Gastrocnemius medialis (tissue), 4 donors: ENCODE results near the gene INTS7. TPM values are rescaled to one million over a fixed set of nuclear protein-coding genes. Genes with fewer than 3 reads are reported as not detected.

Experiments
- ATAC-seq, 2 donors: fragments of 150-250 bp; one replicate each; pipeline ENCODE4 v1.9.1; 2016
- DNase-seq, 2 donors: peaks; one replicate each; pipeline ENCODE4 v3.0.0-alpha.2; 2019
- H3K27ac ChIP-seq, 4 donors: fragments of 200-600 bp; sonication (generic); 1 replicate in 1 of 4; 2 replicates in 3 of 4; pipeline ENCODE4 v1.5.1; 2016 to 2018; ENCODE audit warnings: mild to moderate bottlenecking in 2 of 4, moderate library complexity in 1 of 4
- H3K27me3 ChIP-seq, 3 donors: fragments of 200-600 bp; sonication (generic) in 2 of 3; 1 replicate in 1 of 3; 2 replicates in 2 of 3; pipeline versions ENCODE4 v1.5.1 to v1.6.0; 2016 to 2019; ENCODE audit warnings: mild to moderate bottlenecking in 1 of 3, moderate library complexity in 1 of 3
- H3K36me3 ChIP-seq, 2 donors: fragments of 200-600 bp; sonication (generic) in 1 of 2; one replicate each; pipeline ENCODE4 v1.5.1; 2017 to 2018
- H3K4me1 ChIP-seq, 2 donors: fragments of 200-600 bp; sonication (generic) in 1 of 2; one replicate each; pipeline ENCODE4 v1.5.1; 2016 to 2017; ENCODE audit warnings: mild to moderate bottlenecking in 2 of 2
- H3K4me3 ChIP-seq, 4 donors: fragments of 200-600 bp; sonication (generic) in 3 of 4; 1 replicate in 1 of 4; 2 replicates in 3 of 4; pipeline ENCODE4 v1.5.1; 2016 to 2019; ENCODE audit warnings: mild to moderate bottlenecking in 2 of 4
- H3K9me3 ChIP-seq, 3 donors: fragments of 200-600 bp; sonication (generic) in 2 of 3; 1 replicate in 1 of 3; 2 replicates in 2 of 3; pipeline ENCODE4 v1.5.1; 2016 to 2019
- CTCF ChIP-seq, 5 experiments: fragments of 450-650 bp in 3 of 5; fragments of 200-600 bp in 2 of 5; sonication (generic) in 2 of 5; IDR thresholded peaks in 4 of 5; conservative IDR thresholded peaks in 1 of 5; 1 replicate in 4 of 5; 2 replicates in 1 of 5; pipeline ENCODE4 v1.5.1; 2016 to 2019; ENCODE audit warnings: antibody characterized with exemption in 5 of 5, mild to moderate bottlenecking in 3 of 5, moderate library complexity in 3 of 5
- POLR2A ChIP-seq, 2 donors: fragments of 450-650 bp; IDR thresholded peaks; one replicate each; pipeline ENCODE4 v1.6.1; 2017; ENCODE audit warnings: antibody characterized with exemption in 2 of 2, mild to moderate bottlenecking in 2 of 2, moderate library complexity in 2 of 2
- in situ Hi-C, 4 donors: fragments of 200-750 bp; cut with MboI; loops; one replicate each; pipeline versions ENCODE4 v1.15.0 to v1.8.0; 2017; ENCODE audit warnings: low sequenced_read_pairs in 4 of 4
- intact Hi-C: fragments of 100-400 bp; cut with DNase I; formaldehyde crosslinking; loops from one replicate; pipeline ENCODE4 v1.15.1; 2023; ENCODE audit warnings: low total_unique reads
- total RNA-seq, 4 donors: library from RNA; depleted of rRNA; stranded (reverse); fragments of >200 nt; gene quantifications; one replicate each; pipeline versions ENCODE4 v1.1.0 to v1.2.3, GENCODE V29; 2016

Gene INTS7
- total RNA-seq, 4 donors from 2014 or later: 4.0 to 8.0 (median 6.6) TPM

GRCh38 chr1:212010004-212010403 lies 25.4 kb downstream of the INTS7 start:
- TF ChIP-seq CTCF (IDR thresholded peaks at IDR 0.05 in 4 of 5, conservative IDR thresholded peaks at IDR 0.05 in 1 of 5) (no peak), POLR2A (IDR thresholded peaks at IDR 0.05) (no peak)
- DNase-seq (no peak), ATAC-seq (no peak)
- intact Hi-C loops (loop anchor here (5.0 kb wide), 1 partner anchor 328 kb away; no protein-coding TSS in a partner anchor), in situ Hi-C loops (loop anchor here in 1 of 4 donors (25.0 kb wide), 1 partner anchor 323 kb away; the partner anchor contains the start of gene NEK2)
- Histone ChIP-seq H3K9me3 (no peaks in the 10 kb centered on the region), H3K27ac (no peak overlapping the region), H3K27me3 (no peaks in the 10 kb centered on the region), H3K36me3 (peaks cover 0 to 14% of the 10 kb centered on the region in 2 donors), H3K4me1 (no peaks in the 10 kb centered on the region), H3K4me3 (no peak overlapping the region)

GRCh38 chr1:212009561-212009960 lies 25.8 kb downstream of the INTS7 start:
- DNase-seq (no peak), ATAC-seq (no peak)
- Histone ChIP-seq H3K4me3 (no peak overlapping the region), H3K36me3 (peaks cover 0 to 14% of the 10 kb centered on the region in 2 donors), H3K27ac (no peak overlapping the region), H3K9me3 (no peaks in the 10 kb centered on the region), H3K4me1 (no peaks in the 10 kb centered on the region), H3K27me3 (no peaks in the 10 kb centered on the region)
- intact Hi-C loops: no loop called here
- in situ Hi-C loops: loop anchor here in 1 of 4 donors (25.0 kb wide), 1 partner anchor 322 kb away; the partner anchor contains the start of gene NEK2
- TF ChIP-seq CTCF (IDR thresholded peaks at IDR 0.05 in 4 of 5, conservative IDR thresholded peaks at IDR 0.05 in 1 of 5) (no peak), POLR2A (IDR thresholded peaks at IDR 0.05) (no peak)

GRCh38 chr1:212007886-212008285 lies 27.5 kb downstream of the INTS7 start:
- Histone ChIP-seq H3K27me3 (no peaks in the 10 kb centered on the region), H3K9me3 (no peaks in the 10 kb centered on the region), H3K4me1 (no peaks in the 10 kb centered on the region), H3K4me3 (no peak overlapping the region), H3K36me3 (peaks cover 0 to 14% of the 10 kb centered on the region in 2 donors), H3K27ac (no peak overlapping the region)
- no peak for DNase-seq
- no peak for ATAC-seq
- intact Hi-C loops (no loop called here), in situ Hi-C loops (loop anchor here in 1 of 4 donors (25.0 kb wide), 1 partner anchor 321 kb away; the partner anchor contains the start of gene NEK2)
- TF ChIP-seq POLR2A (IDR thresholded peaks at IDR 0.05) (no peak), CTCF (IDR thresholded peaks at IDR 0.05 in 4 of 5, conservative IDR thresholded peaks at IDR 0.05 in 1 of 5) (no peak)

- no peak for ATAC-seq
- TF ChIP-seq CTCF (IDR thresholded peaks at IDR 0.05 in 4 of 5, conservative IDR thresholded peaks at IDR 0.05 in 1 of 5) (no peak), POLR2A (IDR thresholded peaks at IDR 0.05) (no peak)
- H3K9me3 ChIP-seq: no peaks in the 10 kb centered on the region
- no peaks in the 10 kb centered on the region for H3K27me3 ChIP-seq
- H3K27ac ChIP-seq: no peak overlapping the region
- no peak overlapping the region for H3K4me3 ChIP-seq
- intact Hi-C loops (no loop called here), in situ Hi-C loops (loop anchor here in 1 of 4 donors (25.0 kb wide), 1 partner anchor 320 kb away; the partner anchor contains the start of gene NEK2)
- peaks cover 0 to 14% of the 10 kb centered on the region in 2 donors for H3K36me3 ChIP-seq
- no peaks in the 10 kb centered on the region for H3K4me1 ChIP-seq
- DNase-seq: no peak
Measured at GRCh38 chr1:212007178-212007577, 28.2 kb downstream of the INTS7 start.
